NCI-H82 treated with DMSO at 0.1 percent for 48 hours (cell line): ENCODE measurements around the gene WNT7A.

Source experiments
- DNase-seq: peaks from one replicate; lab custom pipeline; 2025; ENCODE audit not compliant: unreplicated experiment; lab: John Stamatoyannopoulos, UW

Gene WNT7A

GRCh38 chr3:13798401-13798800 lies 81.5 kb downstream of the WNT7A start:
- no peak for DNase-seq

DNA sequence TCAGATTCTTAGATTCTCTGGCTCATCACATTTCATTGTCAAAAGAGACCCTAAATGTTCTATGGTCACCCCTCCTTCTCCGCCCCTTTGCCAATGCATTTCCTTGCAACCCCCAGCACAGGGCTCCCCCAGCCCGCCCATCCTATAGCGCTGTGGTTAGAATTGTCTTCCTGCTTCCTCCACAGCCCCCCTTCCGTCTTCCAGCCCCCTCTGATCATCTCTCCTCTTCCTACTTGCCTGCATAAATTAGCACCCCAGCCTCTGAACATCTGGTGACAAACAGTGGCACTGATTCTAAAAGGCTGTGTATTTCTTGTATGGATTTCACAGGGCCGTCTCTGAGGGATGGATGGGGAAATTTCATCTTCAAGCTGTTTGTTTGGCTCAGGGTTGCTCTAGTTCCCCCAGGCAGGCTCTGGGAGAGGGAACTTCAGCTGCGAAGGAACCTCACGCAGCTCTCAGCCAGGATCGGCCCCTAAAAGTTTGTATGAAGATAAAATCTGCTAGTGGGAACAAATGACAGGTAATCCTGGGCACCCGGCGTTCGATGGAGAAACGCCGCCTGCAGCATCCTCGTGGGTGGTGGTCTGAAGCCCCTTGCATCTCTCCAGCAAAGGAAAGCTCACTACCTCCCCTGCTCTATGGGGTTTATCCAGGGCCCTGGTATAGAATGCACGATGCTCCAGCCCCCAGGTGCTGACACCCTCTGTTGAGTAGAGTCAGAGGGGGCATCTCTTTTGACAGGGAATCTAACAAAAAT lies 83.0 kb downstream of the WNT7A start:
- no peak for DNase-seq

- DNase-seq = no peak
Observed at GRCh38 chr3:13795816-13796215, 84.1 kb downstream of the WNT7A start.

GRCh38 chr3:13794322-13794721 lies 85.5 kb downstream of the WNT7A start:
- DNase-seq = no peak

- DNase-seq = no peak
Observed at GRCh38 chr3:13793451-13793850, 86.4 kb downstream of the WNT7A start.

DNA sequence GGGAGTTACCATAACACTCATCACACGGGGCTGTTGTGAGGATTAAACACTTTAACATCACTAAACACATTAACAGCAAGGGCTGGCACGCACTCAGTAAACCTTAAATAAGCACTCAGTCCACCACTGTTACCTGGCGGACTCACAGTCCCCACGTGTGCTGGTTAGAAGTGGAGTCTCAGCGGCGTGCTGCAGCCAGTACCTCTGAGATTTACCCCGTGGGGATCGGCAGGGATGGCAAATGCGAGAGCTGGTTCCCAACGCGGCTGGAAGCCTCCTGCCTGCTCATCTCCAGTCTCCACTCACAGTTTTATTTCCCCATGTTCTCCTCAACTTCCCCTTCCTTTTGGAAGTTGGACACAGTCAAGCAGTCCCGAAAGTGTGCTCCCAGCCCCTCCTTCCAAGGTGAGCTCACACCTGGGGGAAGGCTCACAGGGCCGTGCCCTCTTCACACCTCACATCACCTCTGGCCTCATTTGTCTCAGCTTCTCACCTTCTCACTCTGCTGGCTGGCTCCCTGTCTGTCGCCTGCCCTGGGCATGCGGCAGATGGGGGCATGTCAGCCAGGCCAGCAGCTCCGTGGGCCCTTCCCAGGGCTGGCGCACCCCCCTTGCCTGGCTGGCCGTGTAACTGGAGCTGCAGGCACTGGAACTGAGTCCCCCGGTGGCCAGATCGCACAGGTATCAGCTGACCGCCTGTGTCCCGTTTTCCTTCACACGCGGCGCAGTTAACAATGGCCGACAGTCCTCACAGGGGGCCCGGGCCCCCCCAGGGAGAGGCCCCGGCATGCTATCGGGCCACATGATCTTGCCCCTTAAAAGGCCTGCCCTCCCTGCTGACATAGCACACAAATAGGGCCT lies 87.1 kb downstream of the WNT7A start:
- DNase-seq = no peak

- DNase-seq = no peak
Observed at GRCh38 chr3:13792051-13792490, 87.8 kb downstream of the WNT7A start.

GRCh38 chr3:13791198-13792050 lies 88.4 kb downstream of the WNT7A start:
- no peak for DNase-seq

DNA sequence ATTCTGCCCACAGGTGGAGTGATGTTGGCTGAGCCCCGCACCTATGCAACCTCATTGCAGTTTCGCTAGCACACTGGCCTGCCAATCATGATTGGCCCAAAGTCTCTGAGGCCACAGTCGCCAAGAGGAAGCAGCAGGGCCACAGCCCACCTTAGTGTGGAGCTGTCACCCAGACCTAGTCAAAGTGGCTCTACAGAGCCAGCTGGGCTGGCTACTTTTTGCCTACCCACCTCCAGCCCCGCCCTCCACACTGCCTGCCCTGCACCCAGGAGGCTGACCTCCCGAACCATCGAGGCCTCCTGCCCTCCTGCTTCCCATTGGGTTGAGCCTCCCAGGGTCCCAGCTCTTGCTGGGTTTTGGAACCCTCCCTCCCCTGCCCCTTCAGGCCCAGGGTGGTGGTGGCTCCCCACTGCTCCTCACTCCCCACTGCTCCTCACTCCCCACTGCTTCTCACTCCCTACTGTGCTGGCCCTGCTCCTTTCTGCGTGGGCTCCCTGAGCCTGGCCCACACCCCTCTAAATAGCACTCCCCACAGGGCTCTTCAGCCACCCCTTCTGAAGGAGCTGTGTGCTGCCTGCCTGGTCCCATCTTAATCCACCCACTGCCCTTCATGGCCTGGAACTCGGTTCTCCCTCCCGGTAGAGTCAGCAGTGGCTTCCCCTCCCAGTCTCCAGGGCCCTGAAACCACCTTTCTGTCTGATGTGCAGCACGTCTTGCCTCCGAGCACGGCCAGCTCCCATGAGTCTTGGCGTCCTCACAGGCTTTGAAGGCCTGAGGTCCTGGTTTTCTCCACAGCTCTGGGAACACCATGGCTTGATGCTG lies 89.3 kb downstream of the WNT7A start:
- no peak for DNase-seq

- no peak for DNase-seq
Observed at GRCh38 chr3:13788522-13789424, 91.1 kb downstream of the WNT7A start.

DNA sequence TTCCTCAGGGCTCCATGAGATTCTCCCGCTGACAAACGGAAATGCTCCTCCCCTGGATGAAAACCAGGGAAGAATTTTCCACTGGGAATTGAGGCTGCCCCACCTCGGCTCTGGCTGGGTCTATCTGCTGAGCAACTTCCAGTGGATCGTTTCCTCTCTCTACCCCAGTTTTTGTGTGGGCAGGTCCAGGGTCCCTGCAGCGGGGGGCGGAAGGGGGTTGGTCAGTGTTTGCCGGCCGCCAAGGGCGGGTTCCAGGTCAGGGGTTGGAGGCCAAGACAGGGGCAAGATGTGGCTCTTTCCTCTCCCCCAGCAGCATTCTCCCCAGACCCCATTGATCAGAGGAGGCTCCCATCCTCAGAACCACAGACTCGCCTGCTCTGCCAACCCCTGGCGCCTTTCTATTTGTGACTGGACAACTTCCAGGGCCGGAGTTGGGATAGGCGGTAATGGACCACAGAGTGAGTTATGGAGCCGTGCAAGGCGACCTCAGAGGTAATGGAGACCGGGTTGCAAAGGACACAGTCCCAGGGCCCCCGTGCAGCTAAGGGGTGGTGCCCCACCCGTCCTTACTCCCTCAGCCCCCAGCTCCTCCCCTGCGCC lies 92.2 kb downstream of the WNT7A start:
- no peak for DNase-seq

GRCh38 chr3:13786811-13787210 lies 93.1 kb downstream of the WNT7A start:
- no peak for DNase-seq

DNA sequence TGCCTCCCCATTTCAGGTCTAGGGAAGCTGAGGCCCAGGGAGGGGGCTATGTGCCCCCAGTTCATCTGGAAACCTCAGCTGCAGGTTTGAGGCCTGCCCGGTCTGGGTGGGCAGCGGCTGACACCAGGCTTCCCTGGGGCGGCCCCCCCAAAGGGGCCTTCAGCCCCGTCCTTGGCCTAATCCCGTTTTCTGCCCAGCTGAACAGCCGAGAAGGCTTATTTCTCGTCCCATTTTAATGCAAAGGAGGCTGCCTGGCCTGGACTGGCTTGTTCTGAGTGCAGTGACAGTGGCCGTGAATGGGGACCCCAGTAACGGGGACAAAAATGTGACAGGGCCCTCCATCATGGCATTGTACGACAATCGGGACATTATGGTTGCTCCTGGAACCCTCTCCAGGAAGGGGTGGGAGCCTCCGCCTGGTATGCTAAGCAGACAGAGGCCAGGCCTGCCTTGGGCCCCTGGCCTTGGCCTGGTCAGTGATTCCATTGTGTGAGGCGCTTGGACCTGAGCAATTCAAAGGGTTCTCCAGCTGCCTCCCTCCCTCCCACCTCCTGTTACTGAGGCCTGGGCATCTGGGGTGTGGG lies 93.9 kb downstream of the WNT7A start:
- no peak for DNase-seq

- DNase-seq = no peak
Observed at GRCh38 chr3:13785351-13785750, 94.5 kb downstream of the WNT7A start.

DNA sequence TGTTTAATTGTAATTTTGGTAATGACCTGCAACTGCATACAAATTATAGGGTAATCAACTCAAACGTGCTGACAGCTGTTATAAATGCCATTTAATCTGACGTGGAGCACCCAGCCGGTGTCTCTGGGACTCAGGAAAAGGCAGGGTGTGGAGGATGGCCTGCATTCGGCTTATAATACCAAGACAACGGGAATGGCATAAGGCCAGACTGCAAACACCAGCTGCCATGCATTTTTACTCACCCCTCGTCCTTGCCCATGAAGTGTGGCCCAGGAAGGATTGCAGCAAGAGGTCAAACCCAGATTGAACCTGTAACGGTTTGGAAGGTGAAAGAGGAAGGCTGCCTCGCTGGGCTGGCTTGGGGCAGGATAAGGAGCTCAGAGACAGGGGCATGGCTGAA lies 96.4 kb downstream of the WNT7A start:
- no peak for DNase-seq

DNA sequence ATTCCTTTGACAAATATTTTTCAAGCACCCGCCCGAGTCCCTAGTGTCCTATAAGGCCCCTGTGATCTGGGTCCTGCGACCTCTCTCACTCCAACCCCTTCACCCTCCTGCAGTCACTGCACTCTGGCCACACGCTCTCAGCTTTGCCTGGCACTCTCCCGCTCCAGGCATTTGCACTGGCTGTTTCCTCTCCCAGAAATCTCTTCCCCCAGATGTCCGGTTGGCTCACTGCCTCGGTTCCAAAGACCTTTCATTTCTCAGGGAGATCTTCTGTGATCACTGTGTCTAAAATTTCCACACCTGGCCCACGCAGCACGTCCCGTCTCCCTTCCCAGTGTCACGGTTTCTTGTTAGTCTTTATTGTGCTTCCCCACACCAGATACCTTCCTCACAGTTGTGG lies 97.4 kb downstream of the WNT7A start:
- no peak for DNase-seq

DNA sequence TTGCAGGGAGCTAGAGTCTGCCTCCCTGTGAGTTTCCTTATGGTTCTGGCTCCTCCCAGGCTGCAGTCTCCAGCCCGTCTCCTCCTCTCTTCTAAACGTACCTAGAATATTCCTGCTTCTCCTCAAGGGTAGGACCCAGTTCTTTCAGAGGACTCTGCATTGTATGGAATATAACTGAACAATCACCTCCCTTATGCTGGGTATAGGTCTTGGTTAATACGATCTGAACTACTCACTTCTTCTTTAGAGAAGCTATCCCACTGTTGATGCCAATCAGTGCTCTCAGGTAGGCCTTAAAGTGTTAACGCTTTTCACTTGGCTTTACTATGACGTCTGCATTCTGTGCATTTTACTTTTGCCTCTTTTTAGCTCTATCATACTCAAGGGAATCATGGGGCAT lies 98.5 kb downstream of the WNT7A start:
- no peak for DNase-seq

DNA sequence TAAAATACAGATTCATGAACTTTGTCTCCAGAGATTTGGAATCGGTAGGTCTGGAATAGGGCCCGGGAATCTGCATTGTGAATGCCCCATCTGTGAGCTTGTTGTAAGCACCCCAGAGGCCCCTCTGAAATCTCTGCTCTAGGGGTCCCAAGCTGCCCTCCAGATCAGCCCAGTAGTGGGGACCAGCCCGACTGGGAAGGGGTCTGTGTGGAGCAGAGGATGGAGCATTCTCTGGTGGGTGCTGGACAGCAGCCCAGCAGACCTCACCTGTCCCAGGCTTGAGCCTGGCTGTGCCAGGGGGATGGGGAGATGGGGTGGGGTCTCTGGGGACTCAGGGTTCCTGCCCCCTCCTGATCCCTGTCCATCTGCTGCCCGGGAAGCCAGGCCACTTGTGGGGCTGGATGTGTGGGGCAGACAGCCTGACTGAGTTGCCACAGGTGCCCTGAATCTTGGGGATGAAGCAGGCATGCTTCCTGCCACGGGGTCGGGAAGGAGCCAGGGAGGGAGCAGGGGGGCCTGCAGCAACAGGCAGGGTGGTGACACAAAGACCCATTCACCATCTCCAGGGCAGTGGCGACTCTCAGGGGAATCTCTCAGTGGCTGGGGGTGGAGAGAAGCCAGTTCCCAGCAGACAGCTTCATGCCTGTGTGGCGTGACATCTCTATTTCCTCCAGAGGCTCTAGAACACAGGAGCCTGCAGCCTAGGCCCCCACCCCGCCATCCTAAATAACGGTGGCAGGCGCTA lies 99.3 kb downstream of the WNT7A start:
- DNase-seq = no peak
